Mesenchymal stem cell (in vitro differentiated cells and primary cell): ENCODE measurements around the gene PAX2.
A peak's percentile ranks its signal among the peaks of the same experiment; 100 is the strongest.

ENCODE experiments used
- DNase-seq: peaks from one replicate; pipeline ENCODE4 v3.0.0-alpha.2; 2013
- H2AFZ ChIP-seq: one replicate; pipeline ENCODE4 v1.6.1; 2013; ENCODE audit warnings: low read depth, mild to moderate bottlenecking, control low read depth, inconsistent platforms, low read length, moderate library complexity
- H2AK5ac ChIP-seq: 2 replicates; pipeline ENCODE4 v1.6.1; 2013; ENCODE audit warnings: low read length, moderate library complexity, mild to moderate bottlenecking, inconsistent platforms; ENCODE audit not compliant: severe bottlenecking
- H2BK120ac ChIP-seq: one replicate; pipeline ENCODE4 v1.6.1; 2013; ENCODE audit warnings: low read depth, mild to moderate bottlenecking, inconsistent platforms, low read length, moderate library complexity
- H2BK12ac ChIP-seq, 2 experiments: one replicate each; pipeline ENCODE4 v1.6.1; 2013; ENCODE audit warnings: inconsistent platforms in 2 of 2, low read length in 2 of 2, mild to moderate bottlenecking in 2 of 2, moderate library complexity in 2 of 2, control low read depth in 1 of 2
- H2BK15ac ChIP-seq: one replicate; pipeline ENCODE4 v1.6.1; 2013; ENCODE audit warnings: mild to moderate bottlenecking, low read depth, inconsistent platforms; ENCODE audit not compliant: poor library complexity, severe bottlenecking
- H2BK5ac ChIP-seq: 2 replicates; pipeline ENCODE4 v1.6.1; 2013; ENCODE audit warnings: low read depth, mild to moderate bottlenecking, low read length, control low read depth, inconsistent platforms; ENCODE audit not compliant: poor library complexity, severe bottlenecking
- H3K14ac ChIP-seq, 2 experiments: one replicate each; pipeline ENCODE4 v1.6.1; 2013; ENCODE audit warnings: inconsistent platforms in 2 of 2, low read length in 2 of 2, control low read depth in 1 of 2, mild to moderate bottlenecking in 1 of 2, moderate library complexity in 1 of 2
- H3K18ac ChIP-seq, 2 experiments: one replicate each; pipeline ENCODE4 v1.6.1; 2013; ENCODE audit warnings: inconsistent platforms in 2 of 2, low read length in 2 of 2, control low read depth in 1 of 2, low read depth in 1 of 2, mild to moderate bottlenecking in 1 of 2
- H3K23ac ChIP-seq, 2 experiments: one replicate each; pipeline ENCODE4 v1.6.1; 2013; ENCODE audit warnings: inconsistent platforms in 2 of 2, low read length in 2 of 2, mild to moderate bottlenecking in 2 of 2, moderate library complexity in 2 of 2, control low read depth in 1 of 2
- H3K27ac ChIP-seq: 2 replicates; pipeline ENCODE4 v1.5.1; 2013; ENCODE audit warnings: mild to moderate bottlenecking, moderate library complexity, low read length, control low read depth, inconsistent platforms; ENCODE audit not compliant: poor library complexity, severe bottlenecking
- H3K27me3 ChIP-seq, 2 experiments: 2 replicates each; pipeline versions ENCODE4 v1.6.1 to v1.7.0; 2013; ENCODE audit warnings: low read length in 2 of 2, mild to moderate bottlenecking in 2 of 2, moderate library complexity in 2 of 2, control low read depth in 1 of 2, inconsistent platforms in 1 of 2; ENCODE audit not compliant: control insufficient read depth in 1 of 2, insufficient read depth in 1 of 2
- H3K36me3 ChIP-seq, 2 experiments: 2 replicates each; pipeline versions ENCODE4 v1.6.1 to v1.7.0; 2013; ENCODE audit warnings: low read length in 2 of 2, control low read depth in 1 of 2, inconsistent platforms in 1 of 2, low read depth in 1 of 2, mild to moderate bottlenecking in 1 of 2; ENCODE audit not compliant: insufficient read depth in 2 of 2, control insufficient read depth in 1 of 2
- H3K4ac ChIP-seq, 2 experiments: one replicate each; pipeline ENCODE4 v1.6.1; 2013; ENCODE audit warnings: inconsistent platforms in 2 of 2, low read length in 2 of 2, mild to moderate bottlenecking in 2 of 2, moderate library complexity in 2 of 2, control low read depth in 1 of 2, low read depth in 1 of 2
- H3K4me1 ChIP-seq: 2 replicates; pipeline ENCODE4 v1.6.1; 2013; ENCODE audit warnings: low read depth, low read length, control low read depth; ENCODE audit not compliant: control insufficient read depth, insufficient read depth
- H3K4me2 ChIP-seq: 2 replicates; pipeline ENCODE4 v1.6.1; 2013; ENCODE audit warnings: low read length, mild to moderate bottlenecking, inconsistent platforms; ENCODE audit not compliant: poor library complexity, severe bottlenecking
- H3K4me3 ChIP-seq, 2 experiments: 2 replicates each; pipeline versions ENCODE4 v1.5.1 to v1.7.0; 2013; ENCODE audit warnings: low read length in 2 of 2, mild to moderate bottlenecking in 2 of 2, control low read depth in 1 of 2, low read depth in 1 of 2; ENCODE audit not compliant: insufficient read depth in 1 of 2
- H3K79me1 ChIP-seq: replicated peaks from 2 replicates; pipeline ENCODE4 v1.6.1; 2013; ENCODE audit warnings: mild to moderate bottlenecking, control low read depth, low read length, inconsistent platforms; ENCODE audit not compliant: poor library complexity, severe bottlenecking
- H3K9ac ChIP-seq: 2 replicates; pipeline ENCODE4 v1.7.0; 2013; ENCODE audit warnings: mild to moderate bottlenecking, low read length, moderate library complexity
- H3K9me3 ChIP-seq: 2 replicates; pipeline ENCODE4 v1.7.0; 2013; ENCODE audit warnings: mild to moderate bottlenecking, low read length; ENCODE audit not compliant: control insufficient read depth
- H4K8ac ChIP-seq: one replicate; pipeline ENCODE4 v1.6.1; 2013; ENCODE audit warnings: inconsistent platforms, mild to moderate bottlenecking, low read length, moderate library complexity
- H4K91ac ChIP-seq: one replicate; pipeline ENCODE4 v1.6.1; 2013; ENCODE audit warnings: mild to moderate bottlenecking, low read length, inconsistent platforms
- WGBS: methylation state at CpG from one replicate; pipeline ENCODE4 v1.1.7; 2013; ENCODE audit warnings: mixed read lengths; 5-methylcytosine and 5-hydroxymethylcytosine counted together

PAX2 gene

GRCh38 chr10:100829097-100829870, 83.9 kb downstream of the PAX2 start:
- Histone ChIP-seq H3K18ac (no peak overlapping the region), H2AK5ac (no peak overlapping the region), H3K4me2 (peak overlapping the region; percentile 43), H3K23ac (no peak overlapping the region), H3K4ac (no peak overlapping the region), H3K9me3 (no peaks in the 10 kb centered on the region), H2BK5ac (no peak overlapping the region), H4K8ac (no peak overlapping the region), H2BK120ac (no peak overlapping the region), H2BK12ac (no peak overlapping the region), H3K27me3 (peaks cover 92 to 96% of the 10 kb centered on the region in 2 experiments), H3K36me3 (no peaks in the 10 kb centered on the region), H3K27ac (no peak overlapping the region), H2BK15ac (no peak overlapping the region), H3K4me1 (peaks cover 28% of the 10 kb centered on the region), H3K79me1 (no peaks in the 10 kb centered on the region), H3K9ac (no peak overlapping the region), H4K91ac (no peak overlapping the region), H3K14ac (no peak overlapping the region), H3K4me3 (peak overlapping the region in 1 of 2 experiments; percentile 69), H2AFZ (no peak overlapping the region)
- no peak for DNase-seq
- WGBS = 6% methylated on average over 53 of the region's 58 CpGs

GRCh38 chr10:100829933-100830727, 84.7 kb downstream of the PAX2 start:
- Histone ChIP-seq H3K18ac (no peak overlapping the region), H3K23ac (no peak overlapping the region), H2BK5ac (no peak overlapping the region), H2AK5ac (no peak overlapping the region), H2AFZ (no peak overlapping the region), H4K8ac (no peak overlapping the region), H3K9ac (no peak overlapping the region), H3K27ac (no peak overlapping the region), H3K4ac (no peak overlapping the region), H3K4me2 (no peak overlapping the region), H3K4me3 (no peak overlapping the region), H3K36me3 (no peaks in the 10 kb centered on the region), H3K79me1 (no peaks in the 10 kb centered on the region), H2BK15ac (no peak overlapping the region), H2BK12ac (no peak overlapping the region), H3K4me1 (peaks cover 28% of the 10 kb centered on the region), H2BK120ac (no peak overlapping the region), H3K27me3 (peaks cover 92 to 96% of the 10 kb centered on the region in 2 experiments), H3K9me3 (no peaks in the 10 kb centered on the region), H4K91ac (no peak overlapping the region), H3K14ac (no peak overlapping the region)
- DNase-seq = no peak
- 11% methylated on average over 44 of the region's 44 CpGs for WGBS

DNA sequence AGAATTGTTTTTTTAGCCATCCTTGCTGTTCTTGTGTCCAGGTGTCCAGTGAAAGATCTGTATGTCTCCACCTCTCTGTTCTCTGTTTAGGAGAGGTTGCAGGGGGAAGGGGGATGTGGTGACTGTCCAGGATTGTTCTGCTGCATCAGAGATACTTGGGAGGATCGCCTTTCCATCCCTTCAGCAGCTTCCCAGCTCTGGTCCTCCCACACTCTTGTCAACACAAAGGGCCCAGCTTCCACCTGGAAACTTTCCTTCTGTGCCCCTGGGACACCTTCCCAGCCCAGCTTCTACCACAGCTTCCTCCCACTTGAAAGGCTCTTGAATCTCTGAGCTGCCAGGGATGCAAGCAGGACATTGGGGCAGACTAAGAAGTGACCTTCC, 85.3 kb downstream of the PAX2 start:
- H3K79me1 ChIP-seq = no peaks in the 10 kb centered on the region
- no peak overlapping the region for H3K4ac ChIP-seq
- no peak for DNase-seq
- no peak overlapping the region for H2BK12ac ChIP-seq
- H3K27me3 ChIP-seq = peaks cover 92 to 96% of the 10 kb centered on the region in 2 experiments
- no peaks in the 10 kb centered on the region for H3K9me3 ChIP-seq
- H2AK5ac ChIP-seq = no peak overlapping the region
- no peak overlapping the region for H2BK120ac ChIP-seq
- H3K27ac ChIP-seq = no peak overlapping the region
- H2BK15ac ChIP-seq = no peak overlapping the region
- no peak overlapping the region for H3K14ac ChIP-seq
- no peak overlapping the region for H3K9ac ChIP-seq
- no peak overlapping the region for H2BK5ac ChIP-seq
- no peak overlapping the region for H3K18ac ChIP-seq
- H3K4me1 ChIP-seq = peaks cover 28% of the 10 kb centered on the region
- no peak overlapping the region for H4K91ac ChIP-seq
- no peak overlapping the region for H3K23ac ChIP-seq
- H3K36me3 ChIP-seq = no peaks in the 10 kb centered on the region
- no peak overlapping the region for H4K8ac ChIP-seq
- H3K4me2 ChIP-seq = no peak overlapping the region
- WGBS = 16% methylated on average over 1 of the region's 1 CpG
- H2AFZ ChIP-seq = no peak overlapping the region
- H3K4me3 ChIP-seq = no peak overlapping the region

- no peak overlapping the region for H4K91ac ChIP-seq
- H3K14ac ChIP-seq = no peak overlapping the region
- no peak for DNase-seq
- H3K79me1 ChIP-seq = no peaks in the 10 kb centered on the region
- H3K36me3 ChIP-seq = no peaks in the 10 kb centered on the region
- H3K9ac ChIP-seq = no peak overlapping the region
- peaks cover 88 to 92% of the 10 kb centered on the region in 2 experiments for H3K27me3 ChIP-seq
- no peak overlapping the region for H2AFZ ChIP-seq
- no peak overlapping the region for H2BK15ac ChIP-seq
- H2BK12ac ChIP-seq = no peak overlapping the region
- H3K4me3 ChIP-seq = no peak overlapping the region
- WGBS = 97% methylated on average over 1 of the region's 1 CpG
- H3K23ac ChIP-seq = no peak overlapping the region
- H3K4me1 ChIP-seq = peaks cover 22% of the 10 kb centered on the region
- H2BK120ac ChIP-seq = no peak overlapping the region
- H3K27ac ChIP-seq = no peak overlapping the region
- no peaks in the 10 kb centered on the region for H3K9me3 ChIP-seq
- H3K18ac ChIP-seq = no peak overlapping the region
- no peak overlapping the region for H3K4me2 ChIP-seq
- H4K8ac ChIP-seq = no peak overlapping the region
- H2BK5ac ChIP-seq = no peak overlapping the region
- H3K4ac ChIP-seq = no peak overlapping the region
- H2AK5ac ChIP-seq = no peak overlapping the region
Measured at GRCh38 chr10:100831742-100832141, 86.4 kb downstream of the PAX2 start.
